Endothelial cell of umbilical vein (primary cell): Measurements from ENCODE around the gene ACAD10. TPM values are rescaled to one million over a fixed set of nuclear protein-coding genes. Genes with fewer than 3 reads are reported as not detected.

ENCODE experiments used
- BruUV-seq: library from RNA; stranded (reverse); fragments of 400-500 nt; replicated peaks from 2 replicates; lab custom pipeline; 2021; lab: Mats Ljungman, UMichigan
- CTCF ChIA-PET: fragments of 300-600, 350-600 bp; sonication (Branson Sonifier 250); formaldehyde crosslinking; loops from one replicate; lab custom pipeline; 2021; ENCODE audit warnings: antibody characterized with exemption, inconsistent platforms; lab: Charles Lee
- POLR2A ChIA-PET: fragments of 300-600, 350-600 bp; sonication (Branson Sonifier 250); formaldehyde crosslinking; loops from one replicate; lab custom pipeline; 2021; ENCODE audit warnings: antibody characterized with exemption, inconsistent platforms; lab: Charles Lee
- DNase-seq: peaks from one replicate; pipeline ENCODE4 v3.0.0-alpha.2; 2011; ENCODE audit warnings: low read depth, low spot score
- FAIRE-seq: peaks from 2 replicates; lab custom pipeline; 2011; peaks lifted over from hg19 to GRCh38; lab: Jason Lieb, UNC
- H2AFZ ChIP-seq: 2 replicates; pipeline ENCODE4 v1.6.0; 2012; ENCODE audit warnings: low read depth, low read length, control low read depth, inconsistent platforms
- H3K27ac ChIP-seq: 2 replicates; pipeline ENCODE4 v1.5.1; 2011; ENCODE audit warnings: low read depth, mild to moderate bottlenecking, control low read depth, low read length, moderate library complexity; ENCODE audit not compliant: insufficient read depth
- H3K27me3 ChIP-seq, 2 experiments: 2 replicates each; pipeline versions ENCODE4 v1.6.0 to v1.6.1; 2011; ENCODE audit warnings: low read length in 2 of 2, mixed read lengths in 1 of 2; ENCODE audit not compliant: control insufficient read depth in 2 of 2, insufficient read depth in 2 of 2
- H3K36me3 ChIP-seq, 2 experiments: 2 replicates in 1 of 2; 3 replicates in 1 of 2; pipeline ENCODE4 v1.5.1; 2011; ENCODE audit warnings: low read length in 2 of 2, mild to moderate bottlenecking in 1 of 2, moderate library complexity in 1 of 2; ENCODE audit not compliant: control insufficient read depth in 2 of 2, insufficient read depth in 2 of 2; ENCODE audit errors: extremely low read depth in 1 of 2
- H3K4me1 ChIP-seq: 3 replicates; pipeline ENCODE4 v1.5.1; 2011; ENCODE audit warnings: mild to moderate bottlenecking, low read length; ENCODE audit not compliant: control insufficient read depth, insufficient read depth; ENCODE audit errors: extremely low read depth
- H3K4me2 ChIP-seq: 2 replicates; pipeline ENCODE4 v1.6.1; 2011; ENCODE audit warnings: low read length, control low read depth, mixed read lengths; ENCODE audit not compliant: insufficient read depth
- H3K4me3 ChIP-seq, 3 experiments: fragments of 200-600 bp in 1 of 3; sonication (generic), shearing (Covaris generic) in 1 of 3; replicated peaks in 1 of 3; 2 replicates each; pipeline ENCODE4 v1.5.1; 2011 to 2016; ENCODE audit warnings: control low read depth in 3 of 3, low read length in 3 of 3, mild to moderate bottlenecking in 2 of 3, inconsistent platforms in 1 of 3, low read depth in 1 of 3, moderate library complexity in 1 of 3; ENCODE audit not compliant: insufficient read depth in 1 of 3
- H3K79me2 ChIP-seq: 2 replicates; pipeline ENCODE4 v1.6.0; 2012; ENCODE audit warnings: low read length, inconsistent platforms; ENCODE audit not compliant: control insufficient read depth, insufficient read depth
- H3K9ac ChIP-seq: replicated peaks from 2 replicates; pipeline ENCODE3; 2011; ENCODE audit warnings: low read length, control low read depth; ENCODE audit not compliant: insufficient read depth; ENCODE audit errors: extremely low read depth
- H3K9me1 ChIP-seq: replicated peaks from 3 replicates; pipeline ENCODE4 v1.6.0; 2011; ENCODE audit warnings: mild to moderate bottlenecking, low read length; ENCODE audit not compliant: control insufficient read depth, insufficient read depth; ENCODE audit errors: extremely low read depth
- H3K9me3 ChIP-seq: replicated peaks from 2 replicates; pipeline ENCODE4 v1.5.1; 2012; ENCODE audit warnings: low read length, inconsistent platforms; ENCODE audit not compliant: control insufficient read depth, insufficient read depth
- H4K20me1 ChIP-seq: replicated peaks from 2 replicates; pipeline ENCODE3; 2011; ENCODE audit warnings: mild to moderate bottlenecking, low read length; ENCODE audit not compliant: control insufficient read depth, insufficient read depth; ENCODE audit errors: extremely low read depth
- CTCF ChIP-seq, 2 donors: IDR thresholded peaks; 1 replicate in 1 of 2; 2 replicates in 1 of 2; pipeline ENCODE4 v1.5.1; 2011; ENCODE audit warnings: low read length in 2 of 2, mild to moderate bottlenecking in 2 of 2, moderate library complexity in 2 of 2, control low read depth in 1 of 2, inconsistent platforms in 1 of 2, low read depth in 1 of 2; ENCODE audit not compliant: insufficient read depth in 1 of 2; ENCODE audit errors: extremely low read depth in 1 of 2
- EZH2 ChIP-seq: IDR thresholded peaks from 2 replicates; pipeline ENCODE4 v1.6.1; 2012; ENCODE audit warnings: borderline replicate concordance, low read depth, mild to moderate bottlenecking, moderate library complexity, low read length, inconsistent platforms; ENCODE audit not compliant: severe bottlenecking
- FOS ChIP-seq: IDR thresholded peaks from 2 replicates; pipeline ENCODE4 v1.6.1; 2011; ENCODE audit warnings: mild to moderate bottlenecking, low read length, moderate library complexity, borderline replicate concordance; ENCODE audit not compliant: insufficient read depth
- GATA2 ChIP-seq: IDR thresholded peaks from 2 replicates; pipeline ENCODE4 v1.7.0; 2011; ENCODE audit warnings: low read depth, mild to moderate bottlenecking, moderate library complexity, mixed read lengths, low read length; ENCODE audit not compliant: insufficient read length, insufficient read depth
- JUN ChIP-seq: IDR thresholded peaks from 2 replicates; pipeline ENCODE4 v1.6.1; 2011; ENCODE audit warnings: borderline replicate concordance, low read depth; ENCODE audit not compliant: insufficient read length, insufficient read depth
- MAX ChIP-seq: IDR thresholded peaks from 2 replicates; pipeline ENCODE4 v1.6.1; 2011; ENCODE audit not compliant: insufficient read depth, insufficient read length
- MYC ChIP-seq: IDR thresholded peaks from one replicate; pipeline ENCODE4 v1.6.1; 2011; ENCODE audit warnings: mild to moderate bottlenecking, low read depth, low read length
- POLR2A ChIP-seq: IDR thresholded peaks from 2 replicates; pipeline ENCODE4 v1.6.1; 2012; ENCODE audit warnings: low read depth, mild to moderate bottlenecking, control low read depth, low read length
- POLR2AphosphoS5 ChIP-seq: IDR thresholded peaks from 2 replicates; pipeline ENCODE4 v1.6.1; 2012; ENCODE audit warnings: low read depth, mild to moderate bottlenecking, control low read depth, low read length, moderate library complexity; ENCODE audit not compliant: insufficient read depth
- dilution Hi-C: fragments of 300-500 bp; cut with MboI; formaldehyde crosslinking; loops from one replicate; pipeline ENCODE4 v1.15.0; 2019; ENCODE audit warnings: low sequenced_read_pairs; ENCODE audit not compliant: extremely low pct_ligation_motif_present
- intact Hi-C: fragments of 100-400 bp; cut with micrococcal nuclease; formaldehyde crosslinking; loops from one replicate; pipeline ENCODE4 v1.10.0; 2022
- polyA plus RNA-seq, 4 experiments: library from polyadenylated mRNA; depleted of rRNA in 3 of 4; stranded (reverse) in 3 of 4; unstranded in 1 of 4; fragments of >200 nt; gene quantifications; 2 replicates each; pipeline versions ENCODE4 v1.2.1 to v1.2.3, GENCODE V29; 2011 to 2012; ENCODE audit warnings: missing spikeins in 1 of 4
- total RNA-seq: library from RNA; stranded (reverse); gene quantifications from 2 replicates; pipeline ENCODE4 v1.2.3, GENCODE V29; 2021

ACAD10 gene
- total and polyA plus RNA-seq, 2 donors (not counting 3 experiments of a cell fraction or from before 2014, with no cell fraction given): 15.2 to 16.3 TPM

GRCh38 chr12:111781085-111781658 lies 95.3 kb downstream of the ACAD10 start:
- POLR2A ChIA-PET: no interaction called here
- intact Hi-C loops (no loop called here), dilution Hi-C loops (no loop called here)
- no peaks in the 10 kb centered on the region for H3K27me3 ChIP-seq
- CTCF ChIA-PET: interaction anchor here (1.8 kb wide), 1 partner anchor 32 kb away, joined by 4 read pairs; no protein-coding TSS in a partner anchor
- FAIRE-seq: no peak
- no peak overlapping the region for H2AFZ ChIP-seq
- H4K20me1 ChIP-seq: no peaks in the 10 kb centered on the region
- no TSS peak for BruUV-seq
- no peak for TF ChIP-seq GATA2
- TF ChIP-seq POLR2A: no peak
- TF ChIP-seq POLR2AphosphoS5: no peak
- TF ChIP-seq EZH2: no peak
- TF ChIP-seq MAX: no peak
- no peak for TF ChIP-seq FOS
- no peak for TF ChIP-seq JUN
- no peak for TF ChIP-seq CTCF (IDR thresholded peaks at IDR 0.05; ENCODE audit: extremely low read depth in 1 of 2, insufficient read depth in 1 of 2, low read depth in 1 of 2, low read length in 2 of 2)
- no peak for TF ChIP-seq MYC
- no peak overlapping the region for H3K9ac ChIP-seq
- H3K4me1 ChIP-seq: peaks cover 12% of the 10 kb centered on the region
- H3K9me3 ChIP-seq: no peaks in the 10 kb centered on the region
- no peaks in the 10 kb centered on the region for H3K79me2 ChIP-seq
- no peak for DNase-seq
- H3K9me1 ChIP-seq: no peaks in the 10 kb centered on the region
- no peak overlapping the region for H3K27ac ChIP-seq
- H3K4me3 ChIP-seq: no peak overlapping the region
- H3K36me3 ChIP-seq: peaks cover 7 to 20% of the 10 kb centered on the region in 2 experiments
- no peak overlapping the region for H3K4me2 ChIP-seq
